SK-N-SH treated with all-trans-retinoic acid at 6 μM for 48 hours (cell line): Measurements from ENCODE around the gene SPACDR.

Source experiments
- ATAC-seq: fragments of 200-7000 bp; cut with Tn5 transposase; 3 replicates; pipeline ENCODE4 v1.9.1; 2020; ENCODE audit warnings: mild to moderate bottlenecking, moderate library complexity
- BACH2 ChIP-seq: fragments of 250-450 bp; sonication (Bioruptor Pico); IDR thresholded peaks from 2 replicates; pipeline ENCODE4 v1.9.0; 2021; ENCODE audit warnings: mild to moderate bottlenecking, borderline replicate concordance
- CREB5 ChIP-seq: fragments of 250-450 bp; sonication (Bioruptor Pico); IDR thresholded peaks from 2 replicates; pipeline ENCODE4 v1.5.1; 2020; ENCODE audit warnings: low read depth, mild to moderate bottlenecking, moderate library complexity
- GLIS3 ChIP-seq: fragments of 250-450 bp; sonication (Bioruptor Pico); IDR thresholded peaks from 2 replicates; pipeline ENCODE4 v1.5.0; 2020; ENCODE audit warnings: mild to moderate bottlenecking, moderate library complexity
- PATZ1 ChIP-seq: fragments of 250-450 bp; sonication (Bioruptor Pico); IDR thresholded peaks from 2 replicates; pipeline ENCODE4 v1.8.0; 2020; ENCODE audit warnings: mild to moderate bottlenecking, moderate library complexity, borderline replicate concordance
- PPARA ChIP-seq: fragments of 250-450 bp; sonication (Bioruptor Pico); IDR thresholded peaks from 2 replicates; pipeline ENCODE4 v1.5.0; 2020; ENCODE audit warnings: mild to moderate bottlenecking, borderline replicate concordance
- RARB ChIP-seq: fragments of 250-450 bp; sonication (Bioruptor Pico); IDR thresholded peaks from 2 replicates; pipeline ENCODE4 v1.8.0; 2021; ENCODE audit warnings: mild to moderate bottlenecking, moderate library complexity
- SNAI2 ChIP-seq: fragments of 250-450 bp; sonication (Bioruptor Pico); IDR thresholded peaks from 2 replicates; pipeline ENCODE4 v1.5.0; 2020; ENCODE audit warnings: mild to moderate bottlenecking, moderate library complexity
- TCF4 ChIP-seq: fragments of 250-450 bp; sonication (Bioruptor Pico); IDR thresholded peaks from 2 replicates; pipeline ENCODE4 v1.8.0; 2021; ENCODE audit warnings: mild to moderate bottlenecking, moderate library complexity, borderline replicate concordance
- TOX ChIP-seq: fragments of 250-450 bp; sonication (Bioruptor Pico); IDR thresholded peaks from 2 replicates; pipeline ENCODE4 v1.8.0; 2021; ENCODE audit warnings: mild to moderate bottlenecking, moderate library complexity, borderline replicate concordance
- TSHZ2 ChIP-seq: fragments of 250-450 bp; sonication (Bioruptor Pico); IDR thresholded peaks from 2 replicates; pipeline ENCODE4 v1.5.0; 2020; ENCODE audit warnings: mild to moderate bottlenecking, moderate library complexity
- ZFP3 ChIP-seq: fragments of 250-450 bp; sonication (Bioruptor Pico); IDR thresholded peaks from 2 replicates; pipeline ENCODE4 v1.5.0; 2020; ENCODE audit warnings: mild to moderate bottlenecking, moderate library complexity
- ZNF8 ChIP-seq: fragments of 450-650 bp; formaldehyde crosslinking; IDR thresholded peaks from 2 replicates; pipeline ENCODE4 v1.5.0; 2020; ENCODE audit warnings: mild to moderate bottlenecking, moderate library complexity

The SPACDR gene

GRCh38 chr7:100485471-100485876 is 21.4 kb upstream of the SPACDR start:
- ATAC-seq, result no peak
- TF ChIP-seq SNAI2 (CRISPR knock-in tag), result no peak
- TF ChIP-seq RARB (CRISPR knock-in tag), result no peak
- no peak for TF ChIP-seq GLIS3 (CRISPR knock-in tag)

- peak; percentile 1; the same call in 2 of the 3 replicates for ATAC-seq
Observed at GRCh38 chr7:100484673-100485045, 20.6 kb upstream of the SPACDR start.

GRCh38 chr7:100483722-100484672 is 19.9 kb upstream of the SPACDR start, which contains the start of gene NYAP1:
Gene NYAP1 (plus strand): TSS chr7:100483927. CDS start chr7:100485312, 1,385 bp downstream.
- peak; percentile 66; the same call in 1 of the 2 replicates for TF ChIP-seq PATZ1 (CRISPR knock-in tag)
- no peak for TF ChIP-seq TOX (CRISPR knock-in tag)
- peak; percentile 65 for ATAC-seq

More at GRCh38 chr7:100484673-100485045, 20.6 kb upstream of the SPACDR start:
- TF ChIP-seq CREB5 (CRISPR knock-in tag) (no peak), ZFP3 (CRISPR knock-in tag) (no peak), BACH2 (CRISPR knock-in tag) (no peak), ZNF8 (no peak), PPARA (CRISPR knock-in tag) (no peak), TSHZ2 (CRISPR knock-in tag) (no peak), PATZ1 (CRISPR knock-in tag) (no peak)
- TF ChIP-seq, all 23 proteins: peak for 0

- TF ChIP-seq SNAI2 (CRISPR knock-in tag) (0 out of 2 replicates have a peak, but pooled peaks have one; percentile 30), TCF4 (no peak), ZFP3 (CRISPR knock-in tag) (peak; percentile 30; the same call in 1 of the 2 replicates), TSHZ2 (CRISPR knock-in tag) (peak; percentile 49; the same call in 1 of the 2 replicates)
- TF ChIP-seq, all 23 proteins: peak for 3
- ATAC-seq, result peak; percentile 52
Observed at GRCh38 chr7:100483090-100483721, 19.1 kb upstream of the SPACDR start.
